Nephron progenitor cell (in vitro differentiated cells): Measurements from ENCODE around the gene CYB5R3.
"Not testable (repeated sequence)": the region's sequence is repeated elsewhere in the genome, so short reads cannot be mapped to it uniquely, and the experiment has no call there.

ENCODE experiments used
- DNase-seq: peaks from one replicate; pipeline ENCODE4 v3.0.0; 2021
- H3K27ac Mint-ChIP-seq: 2 replicates; pipeline ENCODE4 v1.8.0; 2021; ENCODE audit warnings: mild to moderate bottlenecking, moderate library complexity, mixed read lengths
- H3K27me3 Mint-ChIP-seq: 2 replicates; pipeline ENCODE4 v1.8.0; 2021; ENCODE audit warnings: mild to moderate bottlenecking, low read depth, mixed read lengths; ENCODE audit not compliant: poor library complexity
- H3K36me3 Mint-ChIP-seq: 2 replicates; pipeline ENCODE4 v1.8.0; 2021; ENCODE audit warnings: low read depth, mixed read lengths
- H3K4me1 Mint-ChIP-seq: 2 replicates; pipeline ENCODE4 v1.8.0; 2021; ENCODE audit warnings: mixed read lengths
- H3K4me3 Mint-ChIP-seq: 2 replicates; pipeline ENCODE4 v1.8.0; 2021; ENCODE audit warnings: mild to moderate bottlenecking, moderate library complexity, mixed read lengths
- H3K9me3 Mint-ChIP-seq: 2 replicates; pipeline ENCODE4 v1.8.0; 2021; ENCODE audit warnings: mild to moderate bottlenecking, moderate library complexity, mixed read lengths
- CTCF ChIP-seq: fragments of 200-600 bp; sonication (generic); IDR thresholded peaks from 2 replicates; pipeline ENCODE4 v1.5.0; 2021; ENCODE audit warnings: antibody characterized with exemption

The CYB5R3 gene

GRCh38 chr22:42679691-42680090, 30.5 kb upstream of the CYB5R3 start:
- peaks cover 41% of the 10 kb centered on the region for H3K4me1 Mint-ChIP-seq

GRCh38 chr22:42678894-42679293, 29.7 kb upstream of the CYB5R3 start:
- no peak overlapping the region for H3K4me3 Mint-ChIP-seq
- H3K27me3 Mint-ChIP-seq: peaks cover 7% of the 10 kb centered on the region
- no peak for TF ChIP-seq CTCF
- H3K27ac Mint-ChIP-seq: no peak overlapping the region
- no peak for DNase-seq
- peaks cover 41% of the 10 kb centered on the region for H3K4me1 Mint-ChIP-seq
- peaks cover 22% of the 10 kb centered on the region for H3K36me3 Mint-ChIP-seq
- H3K9me3 Mint-ChIP-seq: peaks cover 29% of the 10 kb centered on the region

More at GRCh38 chr22:42679691-42680090, 30.5 kb upstream of the CYB5R3 start:
- Mint-ChIP-seq H3K27ac (peak overlapping the region; percentile 69), H3K36me3 (peaks cover 22% of the 10 kb centered on the region), H3K27me3 (peaks cover 7% of the 10 kb centered on the region), H3K9me3 (peaks cover 29% of the 10 kb centered on the region), H3K4me3 (no peak overlapping the region)
- DNase-seq: no peak
- TF ChIP-seq CTCF: no peak

GRCh38 chr22:42677936-42678335, 28.7 kb upstream of the CYB5R3 start:
- Mint-ChIP-seq H3K4me1 (peaks cover 33% of the 10 kb centered on the region), H3K9me3 (peaks cover 29% of the 10 kb centered on the region), H3K36me3 (peaks cover 22% of the 10 kb centered on the region)
- H3K27me3 Mint-ChIP-seq, DNase-seq, H3K27ac Mint-ChIP-seq, H3K4me3 Mint-ChIP-seq: not testable (repeated sequence)

- H3K4me3 Mint-ChIP-seq: no peak overlapping the region
- H3K4me1 Mint-ChIP-seq: peaks cover 28% of the 10 kb centered on the region
- peaks cover 2% of the 10 kb centered on the region for H3K27me3 Mint-ChIP-seq
- TF ChIP-seq CTCF: no peak
- peaks cover 29% of the 10 kb centered on the region for H3K9me3 Mint-ChIP-seq
- peak overlapping the region; percentile 85 for H3K27ac Mint-ChIP-seq
- DNase-seq: no peak
- peaks cover 22% of the 10 kb centered on the region for H3K36me3 Mint-ChIP-seq
Measured at GRCh38 chr22:42676059-42676607, 26.9 kb upstream of the CYB5R3 start.

- no peak for TF ChIP-seq CTCF
- peaks cover 18% of the 10 kb centered on the region for H3K9me3 Mint-ChIP-seq
- H3K36me3 Mint-ChIP-seq: peaks cover 10% of the 10 kb centered on the region
- H3K4me1 Mint-ChIP-seq: peaks cover 26% of the 10 kb centered on the region
- H3K27me3 Mint-ChIP-seq: peaks cover 5% of the 10 kb centered on the region
- no peak for DNase-seq
- H3K4me3 Mint-ChIP-seq: no peak overlapping the region
- no peak overlapping the region for H3K27ac Mint-ChIP-seq
Measured at GRCh38 chr22:42673898-42674401, 24.8 kb upstream of the CYB5R3 start.

GRCh38 chr22:42673071-42673470, 23.9 kb upstream of the CYB5R3 start:
- not testable (repeated sequence) for H3K36me3 Mint-ChIP-seq, DNase-seq, H3K4me3 Mint-ChIP-seq, H3K27ac Mint-ChIP-seq, H3K27me3 Mint-ChIP-seq
- peaks cover 26% of the 10 kb centered on the region for H3K4me1 Mint-ChIP-seq
- H3K9me3 Mint-ChIP-seq: peaks cover 11% of the 10 kb centered on the region
